ENCODE measurements around the gene VN1R4. TPM values are rescaled to one million over a fixed set of nuclear protein-coding genes. Genes with fewer than 3 reads are reported as not detected.
"Not testable (repeated sequence)": the region's sequence is repeated elsewhere in the genome, so short reads cannot be mapped to it uniquely, and the experiment has no call there.

VN1R4 gene
- total RNA-seq (2021; ENCODE audit: unreplicated experiment) = not detected
- not detected in 2 replicates for polyA plus RNA-seq (2012)
- Bru-seq, nascent RNA = not detected
- BruChase-seq, experiment 1, labeled RNA remaining after a 6-hour chase = not detected
- BruChase-seq, experiment 2, labeled RNA remaining after a 2-hour chase = not detected
- long read RNA-seq = 0 reads

GRCh38 chr19:53267623-53268022 is at the start of gene VN1R4:
TSS of gene VN1R4 (minus strand) at chr19:53267723. CDS start at chr19:53267665, 58 bp downstream.
- H3K9me2 ChIP-seq (ENCODE audit: insufficient read depth); H3K9ac ChIP-seq (ENCODE audit: low read length); RAD21 ChIA-PET (ENCODE audit: low non-redundant PET in 1 of 2, low total read pairs in 2 of 2, uncharacterized antibody in 2 of 2, unreplicated experiment in 2 of 2); intact Hi-C loops (cut with micrococcal nuclease); POLR2A ChIA-PET; H2AFZ ChIP-seq (ENCODE audit: low read depth, low read length, poor library complexity, severe bottlenecking); H3K36me3 ChIP-seq (ENCODE audit: control insufficient read depth in 1 of 2, insufficient read depth in 2 of 2, low read length in 2 of 2); H3K27me3 ChIP-seq (ENCODE audit: insufficient read depth, low read length); ATAC-seq; H4K20me1 ChIP-seq (ENCODE audit: insufficient read depth); CTCF ChIA-PET; H3K27ac ChIP-seq (ENCODE audit: low read depth, low read length); BruUV-seq (replicated peaks); H3K4me1 ChIP-seq (ENCODE audit: control insufficient read depth in 1 of 2, insufficient read depth in 2 of 2, low read length in 2 of 2); H3K4me3 ChIP-seq (replicated peaks in 1 of 2; ENCODE audit: low read depth in 1 of 2, low read length in 2 of 2); H3K9me3 ChIP-seq (ENCODE audit: control insufficient read depth in 1 of 2, insufficient read depth in 1 of 2, low read depth in 1 of 2, low read length in 2 of 2); H3K79me2 ChIP-seq (ENCODE audit: insufficient read depth, low read length); DNase-seq (ENCODE audit: low read depth, low spot score); H3K4me2 ChIP-seq (ENCODE audit: low read length): not testable (repeated sequence)

GRCh38 chr19:53311897-53312296 is 44.4 kb upstream of the VN1R4 start:
- Histone ChIP-seq H3K9me3 (ENCODE audit: control insufficient read depth in 1 of 2, insufficient read depth in 1 of 2, low read depth in 1 of 2, low read length in 2 of 2) (peaks cover 0 to 12% of the 10 kb centered on the region in 2 experiments; a peak in 2 of 4 replicates), H3K9ac (ENCODE audit: low read length) (no peak overlapping the region), H3K79me2 (ENCODE audit: insufficient read depth, low read length) (no peaks in the 10 kb centered on the region), H3K4me2 (ENCODE audit: low read length) (no peak overlapping the region), H3K4me3 (replicated peaks in 1 of 2; ENCODE audit: low read depth in 1 of 2, low read length in 2 of 2) (no peak overlapping the region), H3K27me3 (ENCODE audit: insufficient read depth, low read length) (no peaks in the 10 kb centered on the region), H4K20me1 (ENCODE audit: insufficient read depth) (no peaks in the 10 kb centered on the region), H3K36me3 (ENCODE audit: control insufficient read depth in 1 of 2, insufficient read depth in 2 of 2, low read length in 2 of 2) (no peaks in the 10 kb centered on the region), H2AFZ (ENCODE audit: low read depth, low read length, poor library complexity, severe bottlenecking) (no peak overlapping the region), H3K9me2 (ENCODE audit: insufficient read depth) (no peaks in the 10 kb centered on the region), H3K4me1 (ENCODE audit: control insufficient read depth in 1 of 2, insufficient read depth in 2 of 2, low read length in 2 of 2) (no peaks in the 10 kb centered on the region), H3K27ac (ENCODE audit: low read depth, low read length) (no peak overlapping the region)
- CTCF ChIA-PET = no interaction called here
- RAD21 ChIA-PET (ENCODE audit: low non-redundant PET in 1 of 2, low total read pairs in 2 of 2, uncharacterized antibody in 2 of 2, unreplicated experiment in 2 of 2) = no interaction called here
- no peak for TF ChIP-seq JUND (IDR thresholded peaks at IDR 0.05)
- no peak for TF ChIP-seq ZFX (IDR thresholded peaks at IDR 0.05)
- no peak for DNase-seq (ENCODE audit: low read depth, low spot score)
- POLR2A ChIA-PET = no interaction called here
- intact Hi-C loops (cut with micrococcal nuclease) = no loop called here
- no TSS peak for BruUV-seq (replicated peaks)
- no peak for ATAC-seq

GRCh38 chr19:53311044-53311443 is 43.5 kb upstream of the VN1R4 start:
- Histone ChIP-seq H3K36me3 (ENCODE audit: control insufficient read depth in 1 of 2, insufficient read depth in 2 of 2, low read length in 2 of 2) (no peaks in the 10 kb centered on the region), H2AFZ (ENCODE audit: low read depth, low read length, poor library complexity, severe bottlenecking) (no peak overlapping the region), H3K9ac (ENCODE audit: low read length) (no peak overlapping the region), H3K9me3 (ENCODE audit: control insufficient read depth in 1 of 2, insufficient read depth in 1 of 2, low read depth in 1 of 2, low read length in 2 of 2) (peaks cover 0 to 20% of the 10 kb centered on the region in 2 experiments; a peak in 2 of 4 replicates), H3K27me3 (ENCODE audit: insufficient read depth, low read length) (no peaks in the 10 kb centered on the region), H3K4me2 (ENCODE audit: low read length) (no peak overlapping the region), H3K27ac (ENCODE audit: low read depth, low read length) (no peak overlapping the region), H3K79me2 (ENCODE audit: insufficient read depth, low read length) (no peaks in the 10 kb centered on the region), H3K9me2 (ENCODE audit: insufficient read depth) (no peaks in the 10 kb centered on the region), H4K20me1 (ENCODE audit: insufficient read depth) (no peaks in the 10 kb centered on the region), H3K4me1 (ENCODE audit: control insufficient read depth in 1 of 2, insufficient read depth in 2 of 2, low read length in 2 of 2) (no peaks in the 10 kb centered on the region), H3K4me3 (replicated peaks in 1 of 2; ENCODE audit: low read depth in 1 of 2, low read length in 2 of 2) (no peak overlapping the region)
- no TSS peak for BruUV-seq (replicated peaks)
- TF ChIP-seq CEBPB (IDR thresholded peaks at IDR 0.05; ENCODE audit: low read depth) (no peak), EZH2phosphoT487 (IDR thresholded peaks at IDR 0.05; ENCODE audit: borderline replicate concordance) (no peak), FOSL1 (IDR thresholded peaks at IDR 0.05; ENCODE audit: low read depth) (no peak), EGR1 (IDR thresholded peaks at IDR 0.05; ENCODE audit: low read depth) (no peak), SP1 (IDR thresholded peaks at IDR 0.05; ENCODE audit: low read depth) (no peak)
- ChIA-PET CTCF (no interaction called here), RAD21 (ENCODE audit: low non-redundant PET in 1 of 2, low total read pairs in 2 of 2, uncharacterized antibody in 2 of 2, unreplicated experiment in 2 of 2) (no interaction called here), POLR2A (no interaction called here)
- intact Hi-C loops (cut with micrococcal nuclease) = no loop called here
- DNase-seq (ENCODE audit: low read depth, low spot score) (no peak), ATAC-seq (no peak)
